Gastrocnemius medialis (tissue), 4 donors: ENCODE measurements around the gene RPL21. TPM values are rescaled to one million over a fixed set of nuclear protein-coding genes. Genes with fewer than 3 reads are reported as not detected.

Source experiments
- ATAC-seq, 2 donors: fragments of 150-250 bp; one replicate each; pipeline ENCODE4 v1.9.1; 2016
- DNase-seq, 2 donors: peaks; one replicate each; pipeline ENCODE4 v3.0.0-alpha.2; 2019
- H3K27ac ChIP-seq, 4 donors: fragments of 200-600 bp; sonication (generic); 1 replicate in 1 of 4; 2 replicates in 3 of 4; pipeline ENCODE4 v1.5.1; 2016 to 2018; ENCODE audit warnings: mild to moderate bottlenecking in 2 of 4, moderate library complexity in 1 of 4
- H3K27me3 ChIP-seq, 3 donors: fragments of 200-600 bp; sonication (generic) in 2 of 3; 1 replicate in 1 of 3; 2 replicates in 2 of 3; pipeline versions ENCODE4 v1.5.1 to v1.6.0; 2016 to 2019; ENCODE audit warnings: mild to moderate bottlenecking in 1 of 3, moderate library complexity in 1 of 3
- H3K36me3 ChIP-seq, 2 donors: fragments of 200-600 bp; sonication (generic) in 1 of 2; one replicate each; pipeline ENCODE4 v1.5.1; 2017 to 2018
- H3K4me1 ChIP-seq, 2 donors: fragments of 200-600 bp; sonication (generic) in 1 of 2; one replicate each; pipeline ENCODE4 v1.5.1; 2016 to 2017; ENCODE audit warnings: mild to moderate bottlenecking in 2 of 2
- H3K4me3 ChIP-seq, 4 donors: fragments of 200-600 bp; sonication (generic) in 3 of 4; 1 replicate in 1 of 4; 2 replicates in 3 of 4; pipeline ENCODE4 v1.5.1; 2016 to 2019; ENCODE audit warnings: mild to moderate bottlenecking in 2 of 4
- H3K9me3 ChIP-seq, 3 donors: fragments of 200-600 bp; sonication (generic) in 2 of 3; 1 replicate in 1 of 3; 2 replicates in 2 of 3; pipeline ENCODE4 v1.5.1; 2016 to 2019
- CTCF ChIP-seq, 5 experiments: fragments of 450-650 bp in 3 of 5; fragments of 200-600 bp in 2 of 5; sonication (generic) in 2 of 5; IDR thresholded peaks in 4 of 5; conservative IDR thresholded peaks in 1 of 5; 1 replicate in 4 of 5; 2 replicates in 1 of 5; pipeline ENCODE4 v1.5.1; 2016 to 2019; ENCODE audit warnings: antibody characterized with exemption in 5 of 5, mild to moderate bottlenecking in 3 of 5, moderate library complexity in 3 of 5
- POLR2A ChIP-seq, 2 donors: fragments of 450-650 bp; IDR thresholded peaks; one replicate each; pipeline ENCODE4 v1.6.1; 2017; ENCODE audit warnings: antibody characterized with exemption in 2 of 2, mild to moderate bottlenecking in 2 of 2, moderate library complexity in 2 of 2
- in situ Hi-C, 4 donors: fragments of 200-750 bp; cut with MboI; loops; one replicate each; pipeline versions ENCODE4 v1.15.0 to v1.8.0; 2017; ENCODE audit warnings: low sequenced_read_pairs in 4 of 4
- intact Hi-C: fragments of 100-400 bp; cut with DNase I; formaldehyde crosslinking; loops from one replicate; pipeline ENCODE4 v1.15.1; 2023; ENCODE audit warnings: low total_unique reads
- total RNA-seq, 4 donors: library from RNA; depleted of rRNA; stranded (reverse); fragments of >200 nt; gene quantifications; one replicate each; pipeline versions ENCODE4 v1.1.0 to v1.2.3, GENCODE V29; 2016

The RPL21 gene
- total RNA-seq, 4 donors from 2014 or later = 774 to 913 (median 796) TPM

DNA sequence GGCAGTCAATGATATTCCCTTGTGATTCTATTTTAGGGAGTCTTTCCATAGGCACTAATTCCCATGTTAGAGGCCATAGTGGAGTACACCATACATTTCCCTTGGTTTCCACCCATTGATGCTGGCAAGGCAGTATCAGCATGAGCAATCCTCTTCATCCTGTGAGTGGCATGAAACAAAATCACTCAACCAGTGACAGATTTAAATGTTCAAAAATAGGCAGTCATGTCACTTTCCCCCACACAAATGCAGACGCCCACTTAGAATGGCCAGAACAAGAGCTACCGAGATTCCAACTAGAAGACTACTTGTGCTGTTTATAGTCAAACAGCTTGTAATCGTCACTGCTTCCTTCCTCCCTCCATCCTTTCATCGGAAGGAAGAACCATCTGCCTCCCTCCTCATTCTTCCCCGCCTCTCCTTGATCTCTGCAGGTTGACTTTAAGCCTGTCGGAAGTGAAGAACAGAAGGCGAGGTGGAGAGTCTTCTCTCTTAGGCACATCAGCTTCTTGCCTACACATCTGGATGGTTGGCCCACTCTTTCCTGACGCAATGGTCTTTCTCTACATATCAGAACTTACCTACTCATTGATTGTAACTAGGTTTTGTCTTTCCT lies 41.8 kb downstream of the RPL21 start:
- ATAC-seq (no peak), DNase-seq (no peak)
- intact Hi-C loops (no loop called here), in situ Hi-C loops (no loop called here)
- TF ChIP-seq CTCF (IDR thresholded peaks at IDR 0.05 in 4 of 5, conservative IDR thresholded peaks at IDR 0.05 in 1 of 5) = no peak
- H3K27me3 ChIP-seq = peaks cover 0 to 7% (median 0%) of the 10 kb centered on the region in 3 donors
- H3K4me3 ChIP-seq = no peak overlapping the region
- H3K4me1 ChIP-seq = no peaks in the 10 kb centered on the region
- no peak overlapping the region for H3K27ac ChIP-seq
- H3K36me3 ChIP-seq = no peaks in the 10 kb centered on the region
- H3K9me3 ChIP-seq = no peaks in the 10 kb centered on the region

- Histone ChIP-seq H3K27ac (no peak overlapping the region), H3K9me3 (no peaks in the 10 kb centered on the region), H3K36me3 (no peaks in the 10 kb centered on the region), H3K4me1 (no peaks in the 10 kb centered on the region), H3K27me3 (peaks cover 0 to 7% (median 0%) of the 10 kb centered on the region in 3 donors), H3K4me3 (no peak overlapping the region)
- DNase-seq (no peak), ATAC-seq (no peak)
- TF ChIP-seq POLR2A (IDR thresholded peaks at IDR 0.05) (no peak), CTCF (IDR thresholded peaks at IDR 0.05 in 4 of 5, conservative IDR thresholded peaks at IDR 0.05 in 1 of 5) (no peak)
- intact Hi-C loops = no loop called here
- in situ Hi-C loops = no loop called here
Measured at GRCh38 chr13:27293873-27294515, 42.6 kb downstream of the RPL21 start.

DNA sequence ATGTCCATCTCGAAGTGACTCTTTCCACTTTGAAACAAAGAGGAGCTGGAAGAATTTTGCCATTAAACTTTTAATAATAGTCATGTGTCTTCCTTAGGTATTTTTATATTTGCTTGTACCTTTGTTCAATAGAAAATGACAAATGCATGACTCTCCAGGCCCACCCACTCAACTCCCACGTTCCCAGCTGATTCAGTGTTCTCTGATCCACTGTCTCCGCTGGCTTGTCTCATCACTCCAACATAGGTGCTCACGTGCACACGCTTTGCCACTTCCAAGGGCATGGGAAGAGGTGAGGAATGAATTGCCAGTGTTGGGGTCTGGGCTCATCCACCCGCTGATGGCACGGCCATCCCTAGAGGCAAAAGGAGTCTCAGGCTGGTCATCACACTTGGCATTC lies 43.7 kb downstream of the RPL21 start:
- intact Hi-C loops = no loop called here
- Histone ChIP-seq H3K4me1 (no peaks in the 10 kb centered on the region), H3K27ac (no peak overlapping the region), H3K36me3 (no peaks in the 10 kb centered on the region), H3K4me3 (no peak overlapping the region), H3K9me3 (no peaks in the 10 kb centered on the region), H3K27me3 (peaks cover 0 to 7% (median 0%) of the 10 kb centered on the region in 3 donors)
- no peak for TF ChIP-seq CTCF (IDR thresholded peaks at IDR 0.05 in 4 of 5, conservative IDR thresholded peaks at IDR 0.05 in 1 of 5)
- no peak for TF ChIP-seq POLR2A (IDR thresholded peaks at IDR 0.05)
- in situ Hi-C loops = no loop called here
- no peak for ATAC-seq
- DNase-seq = no peak

GRCh38 chr13:27295660-27296059 lies 44.3 kb downstream of the RPL21 start:
- no peaks in the 10 kb centered on the region for H3K36me3 ChIP-seq
- ATAC-seq (no peak), DNase-seq (no peak)
- no peaks in the 10 kb centered on the region for H3K9me3 ChIP-seq
- no peak overlapping the region for H3K4me3 ChIP-seq
- H3K4me1 ChIP-seq = no peaks in the 10 kb centered on the region
- peaks cover 0 to 7% (median 0%) of the 10 kb centered on the region in 3 donors for H3K27me3 ChIP-seq
- in situ Hi-C loops (no loop called here), intact Hi-C loops (no loop called here)
- TF ChIP-seq CTCF (IDR thresholded peaks at IDR 0.05 in 4 of 5, conservative IDR thresholded peaks at IDR 0.05 in 1 of 5) (no peak), POLR2A (IDR thresholded peaks at IDR 0.05) (no peak)
- no peak overlapping the region for H3K27ac ChIP-seq
